ENCODE results near the gene FRMPD1.

The FRMPD1 gene

GRCh38 chr9:37694355-37694754 lies 43.6 kb downstream of the FRMPD1 start:
- H3K27ac ChIP-seq (ENCODE audit: extremely low read depth, low read depth, low read length), result no peak overlapping the region
- CTCF ChIA-PET, result no interaction called here
- TF ChIP-seq RBAK (tag by site-specific recombination; IDR thresholded peaks at IDR 0.05) (no peak), ZNF423 (tag by site-specific recombination; IDR thresholded peaks at IDR 0.05) (no peak), ZNF202 (tag by site-specific recombination; IDR thresholded peaks at IDR 0.05; ENCODE audit: borderline replicate concordance) (no peak), ZNF148 (tag by site-specific recombination; IDR thresholded peaks at IDR 0.05; ENCODE audit: borderline replicate concordance) (no peak), OVOL3 (tag by site-specific recombination; IDR thresholded peaks at IDR 0.05) (no peak), ZFP41 (tag by site-specific recombination; IDR thresholded peaks at IDR 0.05; ENCODE audit: borderline replicate concordance) (no peak), ZNF341 (tag by site-specific recombination; IDR thresholded peaks at IDR 0.05; ENCODE audit: low read depth) (no peak), BCL11B (tag by site-specific recombination; IDR thresholded peaks at IDR 0.05; ENCODE audit: low read depth) (no peak), ATF2 (tag by site-specific recombination; IDR thresholded peaks at IDR 0.05; ENCODE audit: low read depth) (no peak), ZNF670 (tag by site-specific recombination; IDR thresholded peaks at IDR 0.05; ENCODE audit: low read depth) (no peak), ZNF585B (tag by site-specific recombination; IDR thresholded peaks at IDR 0.05) (no peak)
- H3K4me1 ChIP-seq (ENCODE audit: control insufficient read depth, insufficient read depth, low read length), result no peaks in the 10 kb centered on the region
- POLR2A ChIA-PET, result no interaction called here
- no peaks in the 10 kb centered on the region for H3K9me3 ChIP-seq (ENCODE audit: control insufficient read depth, insufficient read depth, low read depth, low read length)
- H3K36me3 ChIP-seq (ENCODE audit: control insufficient read depth in 2 of 2, insufficient read depth in 1 of 2, low read length in 2 of 2), result no peaks in the 10 kb centered on the region
- H3K4me3 ChIP-seq (ENCODE audit: low read depth, low read length), result no peak overlapping the region

- Histone ChIP-seq H3K36me3 (ENCODE audit: control insufficient read depth in 2 of 2, insufficient read depth in 1 of 2, low read length in 2 of 2) (no peaks in the 10 kb centered on the region), H3K4me1 (ENCODE audit: control insufficient read depth, insufficient read depth, low read length) (no peaks in the 10 kb centered on the region), H3K4me3 (ENCODE audit: low read depth, low read length) (no peak overlapping the region), H3K27ac (ENCODE audit: extremely low read depth, low read depth, low read length) (no peak overlapping the region), H3K9me3 (ENCODE audit: control insufficient read depth, insufficient read depth, low read depth, low read length) (no peaks in the 10 kb centered on the region)
- POLR2A ChIA-PET, result no interaction called here
- CTCF ChIA-PET, result no interaction called here
- TF ChIP-seq ZNF473 (tag by site-specific recombination; IDR thresholded peaks at IDR 0.05), result no peak
- no peak for TF ChIP-seq INSM2 (tag by site-specific recombination; IDR thresholded peaks at IDR 0.05)
- TF ChIP-seq ZFP3 (tag by site-specific recombination; IDR thresholded peaks at IDR 0.05; ENCODE audit: low read depth), result no peak
- no peak for TF ChIP-seq MZF1 (tag by site-specific recombination; IDR thresholded peaks at IDR 0.05; ENCODE audit: borderline replicate concordance)
- TF ChIP-seq ZNF133 (tag by site-specific recombination; IDR thresholded peaks at IDR 0.05), result no peak
- no peak for TF ChIP-seq ZNF157 (tag by site-specific recombination; IDR thresholded peaks at IDR 0.05)
- no peak for TF ChIP-seq GLI2 (tag by site-specific recombination; IDR thresholded peaks at IDR 0.05; ENCODE audit: borderline replicate concordance, low read depth)
These were observed 45.8 kb downstream of the FRMPD1 start for GRCh38 chr9:37696528-37696927.

GRCh38 chr9:37700131-37700530 lies 49.4 kb downstream of the FRMPD1 start:
- POLR2A ChIA-PET, result no interaction called here

More at GRCh38 chr9:37700131-37700530, 49.4 kb downstream of the FRMPD1 start:
- H3K4me1 ChIP-seq (ENCODE audit: control insufficient read depth, insufficient read depth, low read length), result no peaks in the 10 kb centered on the region
- no peak overlapping the region for H3K27ac ChIP-seq (ENCODE audit: extremely low read depth, low read depth, low read length)
- H3K4me3 ChIP-seq (ENCODE audit: low read depth, low read length), result no peak overlapping the region
- no peaks in the 10 kb centered on the region for H3K36me3 ChIP-seq (ENCODE audit: control insufficient read depth in 2 of 2, insufficient read depth in 1 of 2, low read length in 2 of 2)
- CTCF ChIA-PET, result no interaction called here
- no peak for TF ChIP-seq SCRT1 (tag by site-specific recombination; IDR thresholded peaks at IDR 0.05; ENCODE audit: borderline replicate concordance)
- peak; percentile 55; the same call in 1 of the 2 replicates for TF ChIP-seq PRDM4 (tag by site-specific recombination; IDR thresholded peaks at IDR 0.05)
- no peaks in the 10 kb centered on the region for H3K9me3 ChIP-seq (ENCODE audit: control insufficient read depth, insufficient read depth, low read depth, low read length)

Measured in HEK293 (cell line).